K562 (cell line): ENCODE data around the gene DHRS3. TPM values are rescaled to one million over a fixed set of nuclear protein-coding genes. Genes with fewer than 3 reads are reported as not detected.

Experiments
- ATAC-seq: fragments of 200-7000 bp; cut with Tn5 transposase; 3 replicates; pipeline ENCODE4 v1.9.1; 2020; ENCODE audit warnings: moderate library complexity
- BruUV-seq: library from RNA; stranded (reverse); fragments of 400-500 nt; replicated peaks from 2 replicates; lab custom pipeline; 2021; lab: Mats Ljungman, UMichigan
- CTCF ChIA-PET: fragments of 300-600 bp; formaldehyde crosslinking; extraction: SDS; loops from one replicate; lab custom pipeline; 2021; ENCODE audit warnings: low intra/inter-chr PET ratio; lab: Yijun Ruan, JAX
- POLR2A ChIA-PET: fragments of 300-600, 350-650 bp; sonication (Branson Sonifier 250); formaldehyde crosslinking; extraction: SDS; loops from one replicate; lab custom pipeline; 2021; ENCODE audit warnings: antibody characterized with exemption, inconsistent platforms; lab: Yijun Ruan, JAX
- DNase-seq, 4 experiments: peaks; one replicate each; pipeline versions ENCODE4 v3.0.0 to v3.0.0-alpha.2; 2011 to 2018; ENCODE audit warnings: low spot score in 3 of 4, mixed read lengths in 3 of 4; ENCODE audit errors: extremely low read depth in 1 of 4
- FAIRE-seq: peaks from 2 replicates; lab custom pipeline; 2011; peaks lifted over from hg19 to GRCh38; lab: Jason Lieb, UNC
- H2AFZ ChIP-seq: 2 replicates; pipeline ENCODE4 v1.6.0; 2011; ENCODE audit warnings: low read depth, low read length, control low read depth, inconsistent platforms
- H3K27ac ChIP-seq: fragments of 200-600 bp; 3 replicates; pipeline ENCODE4 v1.8.0; 2011; ENCODE audit warnings: low read depth, mild to moderate bottlenecking, control low read depth, inconsistent platforms, low read length, moderate library complexity, mixed read lengths; ENCODE audit errors: extremely low read depth
- H3K27me3 ChIP-seq, 2 experiments: fragments of 300-600 bp in 1 of 2; 2 replicates in 1 of 2; 3 replicates in 1 of 2; pipeline versions ENCODE4 v1.6.0 to v1.8.0; 2011; ENCODE audit warnings: inconsistent platforms in 2 of 2, low read length in 2 of 2, mild to moderate bottlenecking in 1 of 2, mixed read lengths in 1 of 2, moderate library complexity in 1 of 2; ENCODE audit not compliant: control insufficient read depth in 2 of 2, insufficient read depth in 2 of 2
- H3K36me3 ChIP-seq: fragments of 300-600 bp; 3 replicates; pipeline ENCODE4 v1.8.0; 2011; ENCODE audit warnings: mild to moderate bottlenecking, low read length, inconsistent platforms; ENCODE audit not compliant: control insufficient read depth, insufficient read depth
- H3K4me1 ChIP-seq, 2 experiments: fragments of 200-600 bp in 1 of 2; replicated peaks in 1 of 2; 2 replicates in 1 of 2; 3 replicates in 1 of 2; pipeline versions ENCODE4 v1.5.1 to v1.8.0; 2011; ENCODE audit warnings: inconsistent platforms in 2 of 2, low read length in 2 of 2, mild to moderate bottlenecking in 1 of 2, mixed read lengths in 1 of 2, moderate library complexity in 1 of 2; ENCODE audit not compliant: control insufficient read depth in 2 of 2, insufficient read depth in 2 of 2
- H3K4me2 ChIP-seq: 2 replicates; pipeline ENCODE4 v1.6.1; 2011; ENCODE audit warnings: low read length, control low read depth, inconsistent platforms, mixed read lengths; ENCODE audit not compliant: insufficient read depth
- H3K4me3 ChIP-seq: fragments of 200-600 bp; sonication (generic), shearing (Covaris generic); 2 replicates; pipeline ENCODE4 v1.5.1; 2016; ENCODE audit warnings: control low read depth, inconsistent platforms
- H3K79me2 ChIP-seq: fragments of 200-600 bp; 3 replicates; pipeline ENCODE4 v1.8.0; 2011; ENCODE audit warnings: low read length, inconsistent platforms; ENCODE audit not compliant: control insufficient read depth, insufficient read depth
- H3K9ac ChIP-seq, 2 experiments: 2 replicates each; pipeline versions ENCODE4 v1.6.0 to v1.6.1; 2011; ENCODE audit warnings: low read depth in 2 of 2, low read length in 2 of 2, control low read depth in 1 of 2, inconsistent platforms in 1 of 2, mild to moderate bottlenecking in 1 of 2, mixed read lengths in 1 of 2; ENCODE audit not compliant: insufficient read depth in 1 of 2
- H3K9me1 ChIP-seq: one replicate; pipeline ENCODE4 v1.6.0; 2011; ENCODE audit warnings: inconsistent platforms, mild to moderate bottlenecking, low read length, moderate library complexity; ENCODE audit not compliant: control insufficient read depth, insufficient read depth
- H3K9me3 ChIP-seq: replicated peaks from 2 replicates; pipeline ENCODE4 v1.5.1; 2011; ENCODE audit warnings: low read depth, low read length, inconsistent platforms; ENCODE audit not compliant: control insufficient read depth, insufficient read depth
- H4K20me1 ChIP-seq: replicated peaks from 2 replicates; pipeline ENCODE4 v1.6.1; 2011; ENCODE audit warnings: low read length, inconsistent platforms, mixed read lengths; ENCODE audit not compliant: control insufficient read depth, insufficient read depth
- ADNP ChIP-seq: fragments of 200-800 bp; sonication (Bioruptor generic); IDR thresholded peaks from 2 replicates; pipeline ENCODE4 v1.6.1; 2016; ENCODE audit warnings: missing genetic modification characterization, missing compliant biosample characterization
- ARNT ChIP-seq, 2 experiments: fragments of 450-650 bp; IDR thresholded peaks; 2 replicates each; pipeline ENCODE4 v1.6.1; 2016; ENCODE audit warnings: mild to moderate bottlenecking in 1 of 2
- BCOR ChIP-seq: fragments of 450-650 bp; IDR thresholded peaks from 2 replicates; pipeline ENCODE4 v1.6.1; 2016
- CBX1 ChIP-seq: sonication (generic); IDR thresholded peaks from 2 replicates; pipeline ENCODE4 v1.6.1; 2016; ENCODE audit warnings: antibody characterized with exemption, low read depth, mild to moderate bottlenecking
- ESRRA ChIP-seq: fragments of 450-650 bp; IDR thresholded peaks from 2 replicates; pipeline ENCODE4 v1.6.1; 2014; ENCODE audit warnings: low read depth, mild to moderate bottlenecking, moderate library complexity, borderline replicate concordance
- HDAC1 ChIP-seq, 2 experiments: fragments of 450-650 bp; IDR thresholded peaks; 2 replicates each; pipeline ENCODE4 v1.6.1; 2016 to 2017; ENCODE audit warnings: inconsistent platforms in 1 of 2, mild to moderate bottlenecking in 1 of 2, moderate library complexity in 1 of 2
- HDAC2 ChIP-seq: fragments of 450-650 bp; IDR thresholded peaks from 2 replicates; pipeline ENCODE4 v1.6.1; 2016; ENCODE audit warnings: mild to moderate bottlenecking
- HDGF ChIP-seq: fragments of 450-650 bp; IDR thresholded peaks from 2 replicates; pipeline ENCODE4 v1.6.1; 2016
- KAT8 ChIP-seq: fragments of 450-650 bp; IDR thresholded peaks from 2 replicates; pipeline ENCODE4 v1.6.1; 2016; ENCODE audit warnings: low read depth, mild to moderate bottlenecking
- KDM1A ChIP-seq, 2 experiments: fragments of 450-650 bp; IDR thresholded peaks; 2 replicates each; pipeline ENCODE4 v1.6.1; 2016; ENCODE audit warnings: mild to moderate bottlenecking in 2 of 2
- NBN ChIP-seq: fragments of 450-650 bp; IDR thresholded peaks from 2 replicates; pipeline ENCODE4 v1.6.1; 2016; ENCODE audit warnings: low read depth, mild to moderate bottlenecking
- NCOA1 ChIP-seq: fragments of 450-650 bp; IDR thresholded peaks from 2 replicates; pipeline ENCODE4 v1.6.1; 2016; ENCODE audit warnings: low read depth
- PHF20 ChIP-seq: fragments of 450-650 bp; IDR thresholded peaks from 2 replicates; pipeline ENCODE4 v1.6.1; 2018; ENCODE audit not compliant: partially characterized antibody
- RAD51 ChIP-seq: fragments of 450-650 bp; IDR thresholded peaks from 2 replicates; pipeline ENCODE4 v1.7.1; 2016; ENCODE audit warnings: low read depth, mild to moderate bottlenecking, borderline replicate concordance
- RBM25 ChIP-seq: fragments of 200-400 bp; formaldehyde crosslinking; IDR thresholded peaks from 2 replicates; pipeline ENCODE4 v1.6.1; 2018; ENCODE audit warnings: low read length, low read depth, moderate library complexity; ENCODE audit not compliant: severe bottlenecking
- RCOR1 ChIP-seq, 2 experiments: IDR thresholded peaks; 2 replicates each; pipeline ENCODE4 v1.6.1; 2012; ENCODE audit warnings: low read depth in 2 of 2, low read length in 2 of 2, borderline replicate concordance in 1 of 2, improper control_type of control experiment in 1 of 2
- SMARCA5 ChIP-seq: fragments of 450-650 bp; IDR thresholded peaks from 2 replicates; pipeline ENCODE4 v1.6.1; 2016
- TCF3 ChIP-seq: sonication (generic); formaldehyde crosslinking; IDR thresholded peaks from 2 replicates; pipeline ENCODE4 v1.4.0; 2020; ENCODE audit warnings: mild to moderate bottlenecking, missing genetic modification reagents
- TSHZ1 ChIP-seq: fragments of 250-450 bp; sonication (Bioruptor Pico); IDR thresholded peaks from 2 replicates; pipeline ENCODE4 v1.4.0; 2020; ENCODE audit warnings: mild to moderate bottlenecking, moderate library complexity
- ZFP36 ChIP-seq: fragments of 150-350 bp; IDR thresholded peaks from 2 replicates; pipeline ENCODE4 v1.6.1; 2018; ENCODE audit warnings: low read length, low read depth; ENCODE audit not compliant: partially characterized antibody
- ZNF224 ChIP-seq: sonication (generic); formaldehyde crosslinking; IDR thresholded peaks from 2 replicates; pipeline ENCODE4 v1.8.0; 2022; ENCODE audit warnings: mild to moderate bottlenecking, missing genetic modification reagents
- ZNF282 ChIP-seq: sonication (generic); formaldehyde crosslinking; IDR thresholded peaks from 2 replicates; pipeline ENCODE4 v1.8.1; 2023; ENCODE audit warnings: missing genetic modification reagents
- in situ Hi-C: fragments of 300-500 bp; cut with MboI; formaldehyde crosslinking; loops from 4 replicates; pipeline ENCODE4 v1.15.0; 2018; ENCODE audit warnings: inconsistent platforms, mixed read lengths
- intact Hi-C: fragments of 100-400 bp; cut with micrococcal nuclease; formaldehyde crosslinking; loops from 2 replicates; pipeline ENCODE4 v1.14.2; 2022
- polyA plus RNA-seq, 8 experiments: library from polyadenylated mRNA; depleted of rRNA in 4 of 8; stranded (reverse) in 5 of 8; unstranded in 3 of 8; fragments of >200 nt; fragmentation: Nextera tagmentation in 2 of 8; fragmentation: Illumina TruSeq in 1 of 8; extraction: Ambion mirVana in 2 of 8; extraction: Trizol in 1 of 8; gene quantifications; 2 replicates each; pipeline versions ENCODE4 v1.2.1 to v1.2.3, GENCODE V29; 2011 to 2014; ENCODE audit warnings: inconsistent platforms in 1 of 8, missing spikeins in 1 of 8
- total RNA-seq, 7 experiments: library from RNA; depleted of rRNA in 6 of 7; stranded (reverse); fragments of >200 nt in 6 of 7; fragmentation: Illumina TruSeq in 2 of 7; extraction: Trizol in 2 of 7; gene quantifications; 2 replicates each; pipeline versions ENCODE4 v1.2.1 to v1.2.3, GENCODE V29; 2011 to 2021; ENCODE audit warnings: low replicate concordance in 1 of 7

DHRS3 gene
- total and polyA plus RNA-seq, 9 of the 15 experiments (the other 6 are each of a cell fraction or from before 2014, with no cell fraction given) = 21.0 to 116 (median 58.7) TPM

DNA sequence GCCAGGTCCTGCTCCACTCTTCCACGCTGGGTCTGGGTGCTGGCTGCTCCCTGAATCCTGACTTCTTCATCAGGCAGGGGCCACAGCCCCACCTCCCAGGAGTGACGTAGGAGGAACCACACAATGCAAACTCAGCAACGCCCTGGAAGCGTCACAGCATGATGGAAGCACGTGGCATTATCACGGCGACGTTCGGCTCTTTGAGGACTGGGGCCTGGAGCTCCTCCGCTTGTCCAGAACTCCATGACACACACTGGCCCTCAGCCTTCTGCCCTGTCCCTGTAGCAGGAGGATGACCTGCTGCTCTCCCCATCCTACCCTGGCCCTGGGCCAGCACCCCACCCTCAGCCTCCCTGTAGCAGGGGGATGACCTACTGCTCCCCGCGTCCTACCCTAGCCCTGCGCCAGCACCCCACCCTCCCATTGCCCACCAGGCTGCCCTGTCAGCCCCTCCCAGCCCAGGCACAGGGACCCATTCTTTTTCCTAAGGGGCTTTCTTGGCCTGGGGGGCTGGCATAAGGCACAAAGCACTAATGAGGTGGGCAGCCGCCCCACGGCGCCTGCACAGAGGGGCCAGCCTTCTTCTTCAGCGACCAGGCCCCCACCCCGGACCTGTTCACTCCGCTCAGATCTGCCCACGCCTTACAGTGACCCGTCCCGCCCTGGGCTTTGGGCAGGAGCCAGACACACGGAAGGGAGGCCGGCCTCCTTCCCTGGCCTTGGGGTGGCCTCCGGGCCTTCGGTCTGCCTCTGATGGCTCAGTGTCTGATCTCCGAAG, 65.7 kb downstream of the DHRS3 start (continued):
- no peak for TF ChIP-seq TCF3
- TF ChIP-seq ZNF282 = no peak
- peak; percentile 18; the same call in 1 of the 2 replicates for TF ChIP-seq ESRRA
- TF ChIP-seq RAD51 = no peak
- no peak for TF ChIP-seq KAT8
- no peak for TF ChIP-seq NCOA1
- TF ChIP-seq TSHZ1 = no peak

GRCh38 chr1:12551584-12551983, 66.4 kb downstream of the DHRS3 start:
- Histone ChIP-seq H4K20me1 (no peaks in the 10 kb centered on the region), H3K36me3 (no peaks in the 10 kb centered on the region), H3K9me3 (no peaks in the 10 kb centered on the region), H3K4me2 (no peak overlapping the region), H2AFZ (peak overlapping the region; percentile 52; the same call in 1 of the 2 replicates), H3K9ac (peak overlapping the region in 1 of 2 experiments; percentile 79; a peak in 1 of 4 replicates), H3K9me1 (no peaks in the 10 kb centered on the region), H3K27ac (no peak overlapping the region), H3K27me3 (no peaks in the 10 kb centered on the region), H3K79me2 (no peaks in the 10 kb centered on the region), H3K4me3 (no peak overlapping the region), H3K4me1 (peaks cover 23 to 70% of the 10 kb centered on the region in 2 experiments)
- ATAC-seq = no peak
- POLR2A ChIA-PET = interaction anchor here (0.6 to 1.0 kb wide), 3 partner anchors 10 to 20 kb away, joined by 3 to 4 read pairs (median 3); no protein-coding TSS in a partner anchor
- intact Hi-C loops = no loop called here
- CTCF ChIA-PET = no interaction called here
- FAIRE-seq = no peak
- DNase-seq = no peak
- in situ Hi-C loops = no loop called here
- no TSS peak for BruUV-seq
- TF ChIP-seq ZNF224 (CRISPR knock-in tag) (no peak), ZFP36 (peak; percentile 88), PHF20 (peak; percentile 22), RBM25 (peak; percentile 94), ARNT (IDR thresholded peaks at IDR 0.05) (0 out of 4 replicates have a peak, but pooled peaks of 1 of the 2 experiments have one; percentile 19), HDGF (0 out of 2 replicates have a peak, but pooled peaks have one; percentile 35), HDAC1 (IDR thresholded peaks at IDR 0.05) (peak; percentile 22 to 58; a peak in 1 of 4 replicates), ADNP (tag) (peak; percentile 74), CBX1 (peak; percentile 80; the same call in 1 of the 2 replicates), BCOR (peak; percentile 99), SMARCA5 (peak; percentile 78), NBN (no peak), KDM1A (IDR thresholded peaks at IDR 0.05) (peak; percentile 86 to 94), RCOR1 (IDR thresholded peaks at IDR 0.05; ENCODE audit: borderline replicate concordance in 1 of 2, low read depth in 2 of 2, low read length in 2 of 2) (peak in 1 of 2 experiments; percentile 71; a peak in 1 of 4 replicates), HDAC2 (peak; percentile 71; the same call in 1 of the 2 replicates)
